VCaP (cell line): ENCODE data around the gene VNN1.
"Not testable (repeated sequence)": the region's sequence is repeated elsewhere in the genome, so short reads cannot be mapped to it uniquely, and the experiment has no call there.

Source experiments
- H3K27ac ChIP-seq: fragments of 450-650 bp; 2 replicates; pipeline ENCODE4 v1.5.1; 2017
- CTCF ChIP-seq: fragments of 450-650 bp; conservative IDR thresholded peaks from 2 replicates; pipeline ENCODE4 v1.5.1; 2017; ENCODE audit warnings: mild to moderate bottlenecking, moderate library complexity

The VNN1 gene

DNA sequence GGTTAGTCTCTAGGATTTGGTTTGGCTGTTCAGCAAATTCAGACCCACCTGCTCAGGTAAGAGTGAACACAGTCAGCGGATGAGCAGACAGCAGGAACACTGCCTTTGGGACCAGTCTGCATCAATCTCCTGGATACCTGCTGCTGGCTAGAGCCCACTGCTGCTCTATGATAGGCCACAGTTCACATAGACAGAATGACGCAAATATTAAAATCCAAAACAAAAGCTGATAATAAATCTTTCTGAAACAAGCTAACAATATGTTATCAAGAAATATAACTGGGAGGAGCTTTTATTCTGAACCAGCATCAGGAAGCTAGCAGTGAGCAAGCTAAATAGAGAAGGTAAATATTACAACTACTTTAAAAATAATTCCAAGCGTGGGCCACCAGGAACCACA lies 54.8 kb downstream of the VNN1 start, which contains the start of gene TAAR1:
TSS of gene TAAR1 (minus strand) at position 101 of the 400 bp plus-strand sequence. CDS start 13,179 bp downstream, outside the sequence.
- no peak for TF ChIP-seq CTCF
- no peak within 1 kb of the TSS for H3K27ac ChIP-seq

- no peak for TF ChIP-seq CTCF
- H3K27ac ChIP-seq = no peak overlapping the region
These were observed 62.8 kb downstream of the VNN1 start for GRCh38 chr6:132651062-132651461.

GRCh38 chr6:132650429-132650828 lies 63.4 kb downstream of the VNN1 start:
- TF ChIP-seq CTCF = no peak
- no peak overlapping the region for H3K27ac ChIP-seq

DNA sequence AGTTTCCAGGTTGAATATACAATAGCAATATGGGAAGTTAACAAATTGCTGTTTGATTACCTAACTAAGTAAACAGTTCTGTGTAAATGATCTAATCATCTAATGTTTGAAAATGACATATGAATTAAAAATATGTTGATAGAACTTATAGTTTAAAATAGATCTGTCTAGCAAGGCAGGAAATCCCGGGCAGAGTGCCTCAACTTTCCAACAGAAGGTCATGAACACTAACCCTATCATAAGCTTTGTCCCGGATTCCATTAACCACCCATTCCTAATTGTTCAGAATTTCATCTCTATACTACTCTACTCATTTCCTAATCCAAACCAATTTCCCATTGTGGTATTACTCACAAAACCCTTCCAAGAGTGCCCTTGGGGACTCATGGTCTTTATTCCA lies 65.0 kb downstream of the VNN1 start:
- no peak overlapping the region for H3K27ac ChIP-seq
- TF ChIP-seq CTCF = no peak

GRCh38 chr6:132648356-132648755 lies 65.5 kb downstream of the VNN1 start:
- no peak overlapping the region for H3K27ac ChIP-seq
- TF ChIP-seq CTCF = no peak

DNA sequence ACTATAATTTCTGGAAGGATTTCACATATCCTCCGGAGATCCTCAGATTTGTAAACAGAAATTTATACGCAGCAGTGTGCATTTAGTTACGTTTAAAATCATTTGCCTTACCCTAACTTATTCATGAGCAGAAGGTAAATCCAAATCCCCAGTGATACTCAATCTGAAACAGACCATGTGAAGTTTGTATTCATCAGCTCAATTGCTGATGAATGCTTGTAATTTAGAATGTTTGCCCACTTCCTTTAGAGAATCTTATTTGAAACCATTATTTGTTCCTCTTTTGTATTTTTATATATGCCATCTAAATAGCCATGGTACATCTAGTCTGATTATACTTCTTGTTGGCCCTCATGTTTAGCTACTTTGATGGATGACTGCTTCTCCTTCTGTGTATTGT lies 70.3 kb downstream of the VNN1 start:
- no peak overlapping the region for H3K27ac ChIP-seq
- TF ChIP-seq CTCF = no peak

DNA sequence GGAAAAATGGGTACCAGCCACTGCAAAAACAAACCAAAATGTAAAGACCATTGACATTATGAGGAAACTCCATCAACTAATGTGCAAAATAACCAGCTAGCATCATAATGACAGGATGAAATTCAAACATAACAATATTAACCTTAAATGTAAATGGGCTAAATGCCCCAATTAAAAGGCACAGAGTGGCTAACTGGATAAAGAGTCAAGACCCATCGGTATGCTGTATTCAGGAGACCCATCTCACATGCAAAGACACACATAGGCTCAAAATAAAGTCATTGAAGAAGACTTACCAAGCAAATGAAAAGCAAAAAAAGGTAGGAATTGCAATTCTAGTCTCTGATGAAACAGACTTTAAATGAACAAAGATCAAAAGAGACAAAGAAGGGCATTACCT lies 76.7 kb downstream of the VNN1 start:
- H3K27ac ChIP-seq = not testable (repeated sequence)

GRCh38 chr6:132635906-132636305 lies 77.9 kb downstream of the VNN1 start:
- not testable (repeated sequence) for H3K27ac ChIP-seq

DNA sequence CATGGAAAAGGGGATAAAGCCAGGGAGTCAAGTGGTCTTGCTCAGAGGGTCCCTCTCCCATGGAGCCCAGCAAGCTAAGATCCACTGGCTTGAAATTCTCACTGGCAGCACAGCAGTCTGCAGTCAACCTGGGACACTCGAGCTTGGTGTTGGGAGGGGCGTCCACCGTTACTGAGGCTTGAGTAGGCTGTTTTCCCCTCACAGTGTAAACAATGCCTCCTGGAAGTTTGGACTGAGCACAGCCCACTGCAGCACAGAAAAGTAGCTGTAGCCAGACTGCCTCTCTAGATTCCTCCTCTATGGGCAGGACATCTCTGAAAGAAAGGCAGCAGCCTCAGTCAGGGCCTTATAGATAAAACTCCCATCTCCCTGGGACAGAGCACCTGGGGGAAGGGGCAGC lies 78.6 kb downstream of the VNN1 start:
- not testable (repeated sequence) for H3K27ac ChIP-seq
